Astrocyte of the spinal cord (primary cell): ENCODE measurements around the gene KCNQ1.

Experiments used
- DNase-seq: peaks from one replicate; pipeline ENCODE4 v3.0.0; 2011; ENCODE audit warnings: low read depth, low spot score
- H3K4me3 ChIP-seq: 2 replicates; pipeline ENCODE4 v1.5.1; 2011; ENCODE audit warnings: low read depth, mild to moderate bottlenecking, low read length, moderate library complexity
- in situ Hi-C: cut with HindIII; loops from 2 replicates; pipeline ENCODE4 v1.10.0; 2017; ENCODE audit warnings: low sequenced_read_pairs
- TF ChIP-seq, protein P1 (sequence below): IDR thresholded peaks from 2 replicates; pipeline ENCODE4 v1.5.1; 2012; ENCODE audit warnings: low read depth, mild to moderate bottlenecking, low read length, inconsistent platforms

KCNQ1 gene

DNA sequence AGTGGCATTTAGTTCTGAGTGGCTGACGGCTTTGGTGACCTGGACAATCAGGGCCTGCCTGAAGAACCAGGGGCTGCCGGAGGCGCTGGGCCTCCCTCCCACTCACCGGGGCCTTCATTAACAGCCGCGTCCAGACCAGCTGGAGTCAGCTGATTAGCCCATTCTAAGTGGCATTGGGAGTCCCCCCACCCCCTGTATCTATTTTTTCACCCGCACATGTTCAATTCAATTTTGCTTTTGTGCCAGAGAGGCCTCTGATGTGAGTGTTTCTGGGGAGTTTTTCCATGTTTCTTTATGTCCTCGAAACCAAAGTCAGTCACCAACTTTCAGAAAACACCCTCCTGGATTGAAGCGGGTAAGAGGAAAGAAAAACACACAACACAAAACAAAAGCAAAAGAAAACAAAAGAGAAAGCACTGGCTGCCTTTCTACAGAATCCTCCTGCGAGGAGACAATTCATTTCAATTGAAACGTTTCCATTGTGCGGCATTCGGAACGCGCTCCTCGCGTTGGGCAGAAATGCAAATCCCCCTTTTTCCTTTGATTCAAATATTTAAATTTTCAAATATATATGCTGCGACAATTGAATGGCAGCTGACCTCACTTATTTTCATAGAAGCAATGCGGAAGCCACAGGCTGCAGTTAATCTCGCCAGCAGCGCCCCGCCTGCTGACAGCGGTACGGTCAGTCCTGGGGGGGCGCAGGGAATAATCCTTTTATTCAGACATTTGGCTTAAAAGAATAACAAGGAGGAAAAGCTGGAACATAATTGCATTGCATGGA is 423.1 kb downstream of the KCNQ1 start:
- in situ Hi-C loops = no loop called here
- TF ChIP-seq, protein P1, sequence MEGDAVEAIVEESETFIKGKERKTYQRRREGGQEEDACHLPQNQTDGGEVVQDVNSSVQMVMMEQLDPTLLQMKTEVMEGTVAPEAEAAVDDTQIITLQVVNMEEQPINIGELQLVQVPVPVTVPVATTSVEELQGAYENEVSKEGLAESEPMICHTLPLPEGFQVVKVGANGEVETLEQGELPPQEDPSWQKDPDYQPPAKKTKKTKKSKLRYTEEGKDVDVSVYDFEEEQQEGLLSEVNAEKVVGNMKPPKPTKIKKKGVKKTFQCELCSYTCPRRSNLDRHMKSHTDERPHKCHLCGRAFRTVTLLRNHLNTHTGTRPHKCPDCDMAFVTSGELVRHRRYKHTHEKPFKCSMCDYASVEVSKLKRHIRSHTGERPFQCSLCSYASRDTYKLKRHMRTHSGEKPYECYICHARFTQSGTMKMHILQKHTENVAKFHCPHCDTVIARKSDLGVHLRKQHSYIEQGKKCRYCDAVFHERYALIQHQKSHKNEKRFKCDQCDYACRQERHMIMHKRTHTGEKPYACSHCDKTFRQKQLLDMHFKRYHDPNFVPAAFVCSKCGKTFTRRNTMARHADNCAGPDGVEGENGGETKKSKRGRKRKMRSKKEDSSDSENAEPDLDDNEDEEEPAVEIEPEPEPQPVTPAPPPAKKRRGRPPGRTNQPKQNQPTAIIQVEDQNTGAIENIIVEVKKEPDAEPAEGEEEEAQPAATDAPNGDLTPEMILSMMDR = no peak
- no peak overlapping the region for H3K4me3 ChIP-seq
- DNase-seq = no peak

DNA sequence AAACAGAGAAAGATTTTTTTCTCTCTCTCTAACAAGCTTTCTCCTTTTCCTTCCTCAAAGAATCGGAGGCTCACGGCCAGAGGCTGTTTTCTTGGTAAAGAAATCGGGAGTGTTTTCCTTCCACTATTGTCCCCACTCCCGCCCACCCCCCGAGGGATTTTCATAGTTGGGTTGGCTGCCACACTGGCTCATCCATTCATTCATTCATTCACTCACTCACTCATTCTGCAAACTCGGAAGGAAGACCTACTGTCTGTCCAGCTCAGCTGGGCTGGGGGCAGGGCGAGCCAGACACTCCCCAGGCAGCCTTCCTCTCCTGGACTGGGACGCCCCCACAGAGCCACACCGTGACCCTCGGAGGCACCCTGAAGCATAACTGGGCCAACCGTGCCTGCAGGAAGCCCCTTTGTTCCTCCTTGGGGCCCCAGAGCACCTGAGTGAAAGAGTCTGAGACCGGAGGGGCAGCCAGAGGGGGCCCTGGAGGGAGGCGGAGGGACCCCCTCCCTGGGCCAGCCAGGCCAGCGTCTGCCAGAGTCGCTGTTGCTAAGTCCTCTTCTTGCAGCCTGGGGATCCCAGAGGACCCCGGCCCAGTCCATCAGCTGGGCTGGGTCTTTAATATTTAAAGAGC is 423.8 kb downstream of the KCNQ1 start:
- no peak overlapping the region for H3K4me3 ChIP-seq
- TF ChIP-seq, protein P1 = no peak
- no peak for DNase-seq
- in situ Hi-C loops = no loop called here

DNA sequence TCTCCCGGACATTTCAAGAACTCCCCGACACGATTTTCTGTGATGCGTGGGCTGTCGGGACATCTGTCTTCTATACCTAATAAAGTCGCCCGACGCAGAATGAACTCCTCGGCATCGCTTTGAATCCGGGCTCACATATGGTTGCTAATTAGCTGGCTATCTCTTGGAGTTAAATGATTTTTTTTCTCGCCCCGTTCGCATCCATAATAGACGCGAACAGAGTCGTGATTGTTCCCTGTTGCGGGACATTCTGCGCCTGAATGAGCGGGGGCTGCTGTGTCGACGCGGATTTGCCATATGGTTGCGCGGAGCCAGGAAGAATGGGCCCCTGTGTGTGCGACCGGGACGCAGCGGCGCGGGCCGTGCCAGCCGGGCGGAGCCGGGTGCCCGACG is 424.3 kb downstream of the KCNQ1 start:
- H3K4me3 ChIP-seq = no peak overlapping the region
- in situ Hi-C loops = no loop called here
- TF ChIP-seq, protein P1 = no peak
- DNase-seq = no peak

DNA sequence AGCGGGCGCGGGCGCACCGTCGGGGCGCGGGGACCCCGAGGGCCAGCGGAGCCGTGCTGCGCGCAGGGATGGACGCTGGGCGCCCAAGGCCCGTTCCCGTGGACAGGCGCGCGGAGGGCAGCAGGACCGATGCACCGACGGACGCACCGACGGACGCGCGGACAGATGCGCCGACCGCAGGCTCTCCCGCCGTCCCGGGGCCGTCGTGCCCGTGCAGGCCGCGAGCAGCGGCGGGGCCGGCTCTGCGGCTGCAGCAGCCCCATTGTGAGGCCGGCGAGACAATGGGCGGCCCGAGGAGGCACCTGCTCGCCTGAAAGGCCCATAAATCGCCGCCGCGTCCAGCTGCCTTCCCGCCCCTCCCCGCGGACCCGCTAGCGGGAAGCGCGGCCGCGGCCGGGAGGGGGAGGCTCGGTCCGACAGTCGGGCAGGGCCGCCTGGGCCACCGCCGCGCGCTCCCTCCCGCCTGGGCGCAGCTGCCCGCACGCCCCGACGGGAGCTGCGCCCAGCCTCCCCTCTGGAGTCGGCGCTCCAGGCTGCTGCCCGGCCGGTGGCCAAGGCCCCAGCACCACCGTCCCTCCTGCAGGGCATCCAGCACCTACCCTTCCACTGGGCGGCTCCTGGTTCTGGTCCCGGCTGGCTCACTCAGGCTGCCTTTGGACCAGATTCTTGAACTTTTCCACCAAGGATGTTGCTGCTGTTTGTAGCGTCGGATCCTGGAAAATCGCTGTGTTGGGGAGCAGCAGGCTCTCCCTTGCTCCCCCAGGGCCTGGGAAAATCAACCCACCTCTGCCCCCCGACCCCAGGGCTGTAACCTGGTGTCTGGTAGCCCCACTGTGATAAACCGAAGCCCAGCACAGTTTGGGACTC is 425.0 kb downstream of the KCNQ1 start:
- TF ChIP-seq, protein P1 = no peak
- in situ Hi-C loops = no loop called here
- no peak overlapping the region for H3K4me3 ChIP-seq
- DNase-seq = no peak

DNA sequence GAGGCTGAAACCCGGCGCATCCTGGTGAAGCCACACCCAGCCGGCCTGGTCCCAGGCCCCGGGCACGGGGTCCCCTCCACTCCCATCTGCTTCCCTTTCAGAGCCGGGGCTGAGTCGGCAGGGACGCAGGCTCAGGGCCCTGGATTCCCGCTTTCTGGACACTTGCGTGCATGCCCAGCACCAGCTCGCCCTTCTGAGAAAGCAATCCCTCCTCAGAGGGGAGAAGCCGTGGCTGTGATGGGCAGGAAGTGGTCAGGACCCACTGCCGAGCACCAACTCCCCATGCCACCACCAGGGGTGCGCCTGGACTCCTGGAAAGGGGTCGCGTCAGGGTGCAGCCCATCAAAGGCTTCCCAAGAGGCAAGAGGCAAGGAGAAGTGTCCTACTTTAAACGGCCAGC is 425.7 kb downstream of the KCNQ1 start:
- TF ChIP-seq, protein P1 = no peak
- no peak for DNase-seq
- in situ Hi-C loops = no loop called here
- H3K4me3 ChIP-seq = no peak overlapping the region

DNA sequence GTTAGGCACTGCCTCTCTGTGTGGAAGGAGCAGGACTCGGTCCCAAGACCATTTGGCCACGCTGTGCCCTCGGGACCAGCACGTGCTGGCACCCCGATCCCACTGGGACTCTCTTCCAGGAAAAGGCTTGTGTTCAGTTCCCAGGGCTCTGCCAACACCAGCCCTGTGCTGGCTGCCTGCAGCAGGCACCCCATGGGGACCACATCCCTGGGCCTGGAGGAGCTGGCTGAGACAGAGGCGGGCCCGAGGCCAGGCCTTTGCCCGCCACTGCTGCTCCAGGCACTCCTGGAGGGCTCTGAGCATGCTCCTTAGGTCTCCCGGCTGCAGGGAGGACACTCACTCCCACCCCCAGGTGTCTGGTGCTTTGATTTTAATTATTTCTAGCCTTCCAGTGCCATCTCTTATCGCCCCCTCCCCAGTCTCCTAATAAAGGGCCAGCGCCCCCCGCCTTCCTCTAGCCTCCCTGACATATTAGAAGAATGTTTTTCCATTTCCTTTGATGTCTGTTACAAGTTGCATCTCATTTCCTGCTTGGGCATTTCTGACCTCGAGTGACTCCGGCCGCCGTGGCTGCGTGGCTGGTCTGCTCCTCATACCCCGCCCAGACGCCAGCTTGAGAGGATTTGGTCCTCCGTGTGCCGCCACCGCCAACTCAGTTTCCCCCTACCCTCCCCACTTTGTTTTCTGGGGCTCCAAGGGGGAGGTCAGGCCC is 426.3 kb downstream of the KCNQ1 start:
- TF ChIP-seq, protein P1 = no peak
- in situ Hi-C loops = no loop called here
- DNase-seq = no peak
- no peak overlapping the region for H3K4me3 ChIP-seq
